Inflammatory macrophage treated with lipopolysaccharide for 4 hours (primary cell): ENCODE measurements around the gene SUSD1.
A peak's percentile ranks its signal among the peaks of the same experiment; 100 is the strongest.
"Not testable (repeated sequence)": the region's sequence is repeated elsewhere in the genome, so short reads cannot be mapped to it uniquely, and the experiment has no call there.

ENCODE experiments used
- DNase-seq: peaks from one replicate; pipeline ENCODE4 v3.0.0-alpha.2; 2020

The SUSD1 gene

DNA sequence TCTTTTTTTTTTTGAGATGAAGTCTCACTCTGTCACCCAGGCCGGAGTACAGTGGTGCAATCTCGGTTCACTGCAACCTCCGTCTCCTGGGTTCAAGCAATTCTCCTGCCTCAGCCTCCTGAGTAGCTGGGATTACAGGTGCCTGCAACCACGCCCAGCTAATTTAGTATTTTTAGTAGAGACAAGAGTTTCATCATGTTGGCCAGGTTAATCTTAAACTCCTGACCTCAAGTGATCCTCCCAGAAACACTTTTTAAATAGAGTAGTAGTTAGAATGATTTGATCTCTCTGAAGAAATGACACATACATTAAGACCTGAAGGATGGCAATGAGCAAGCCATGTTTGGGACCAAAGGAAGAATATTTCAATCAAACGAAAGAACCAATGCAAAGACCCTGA is 46.7 kb downstream of the SUSD1 start:
- not testable (repeated sequence) for DNase-seq

DNA sequence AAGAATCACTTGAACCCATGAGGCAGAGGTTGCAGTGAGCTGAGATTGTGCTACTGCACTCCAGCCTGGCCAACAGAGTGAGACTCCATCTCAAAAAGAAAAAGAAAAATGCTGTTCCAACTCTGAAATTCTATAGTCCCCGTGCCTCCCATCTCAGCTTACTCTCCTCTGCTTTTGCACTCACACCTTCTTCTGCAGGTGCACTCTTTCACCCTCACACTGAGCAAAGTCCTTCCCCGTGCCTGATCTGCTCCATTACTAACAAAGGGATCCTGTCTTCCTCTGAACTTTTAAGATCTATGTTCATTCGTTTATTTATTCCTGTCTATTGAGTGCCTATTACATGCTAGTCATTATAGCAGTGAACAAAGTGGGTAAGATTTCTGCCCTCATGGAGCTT is 47.8 kb downstream of the SUSD1 start:
- DNase-seq: no peak

DNA sequence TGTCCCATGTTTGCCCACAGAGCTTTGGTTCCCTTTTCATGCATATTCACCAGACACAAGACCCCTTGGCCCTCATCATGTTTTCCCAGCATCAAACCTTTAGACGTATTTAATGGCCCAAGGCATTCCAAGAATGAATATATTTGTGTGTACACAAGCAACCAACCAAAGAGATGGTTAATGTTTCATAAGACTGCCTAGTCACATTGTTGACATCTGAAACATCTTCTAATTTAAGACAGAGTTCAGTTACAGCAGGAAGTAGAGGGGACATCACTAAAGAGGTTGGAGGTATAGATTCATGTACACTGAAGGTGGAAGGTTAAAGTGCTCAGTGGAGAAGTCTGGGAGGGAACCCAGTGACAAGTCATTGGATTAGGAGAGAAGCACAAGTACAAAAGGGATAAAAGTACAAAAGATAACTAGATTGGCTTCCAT is 49.1 kb downstream of the SUSD1 start:
- DNase-seq: no peak

- no peak for DNase-seq
Measured at GRCh38 chr9:112124156-112124555, 50.9 kb downstream of the SUSD1 start.

DNA sequence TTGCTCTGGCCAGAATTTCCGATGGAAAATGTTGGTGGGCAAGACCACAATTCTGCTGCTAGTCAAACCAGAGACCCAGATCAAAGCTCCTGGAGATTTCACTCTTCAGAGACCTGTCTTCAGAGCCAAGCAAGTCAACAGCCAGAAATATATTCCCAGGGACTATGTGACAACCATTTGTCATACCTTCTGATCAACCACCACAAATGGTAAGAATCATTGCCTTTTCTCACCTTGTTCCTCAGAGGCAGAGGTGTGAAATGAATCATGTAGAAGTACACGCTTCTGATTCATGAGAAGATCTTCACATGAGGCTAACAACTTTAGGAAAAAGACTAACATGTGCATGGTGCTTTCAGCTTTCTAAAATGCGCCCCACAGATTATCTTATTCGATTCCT is 53.5 kb downstream of the SUSD1 start:
- no peak for DNase-seq

DNA sequence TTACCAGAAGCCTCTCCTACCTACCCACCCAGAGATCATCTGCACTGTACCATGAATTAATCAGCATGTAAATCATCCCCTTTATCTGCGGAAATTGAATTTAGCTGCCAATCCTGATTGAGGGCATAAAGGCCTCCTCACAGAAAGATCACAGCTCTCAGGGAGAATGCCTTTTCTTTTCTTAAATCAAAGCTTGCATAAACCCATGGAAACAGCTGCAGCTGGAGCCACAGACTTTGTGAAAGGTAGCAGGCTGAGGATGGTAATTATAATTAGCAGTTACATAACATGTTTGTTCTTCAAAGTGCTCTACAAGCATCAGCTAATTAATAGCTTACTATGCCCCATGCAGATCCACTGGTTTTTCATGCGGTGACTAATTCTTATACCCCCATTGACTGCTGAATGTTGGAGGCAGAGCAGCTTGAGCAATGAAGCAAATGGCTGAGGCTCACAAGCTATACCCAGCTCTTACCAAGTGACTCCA is 54.6 kb downstream of the SUSD1 start:
- DNase-seq: no peak

DNA sequence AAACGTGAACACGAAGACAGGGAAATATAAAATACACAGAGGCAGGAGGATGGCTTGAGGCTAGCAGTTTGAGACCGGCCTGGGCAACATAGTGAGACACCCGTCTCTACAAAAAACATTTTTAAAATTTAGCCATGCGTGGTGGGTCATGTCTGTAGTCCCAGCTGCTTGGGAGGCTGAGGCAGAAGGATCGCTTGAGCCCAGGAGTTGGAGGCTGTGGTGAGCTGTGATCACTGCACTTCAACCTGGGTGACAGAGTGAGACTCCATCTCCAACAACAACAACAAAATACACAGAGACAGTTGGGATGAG is 55.1 kb downstream of the SUSD1 start:
- DNase-seq: no peak

DNA sequence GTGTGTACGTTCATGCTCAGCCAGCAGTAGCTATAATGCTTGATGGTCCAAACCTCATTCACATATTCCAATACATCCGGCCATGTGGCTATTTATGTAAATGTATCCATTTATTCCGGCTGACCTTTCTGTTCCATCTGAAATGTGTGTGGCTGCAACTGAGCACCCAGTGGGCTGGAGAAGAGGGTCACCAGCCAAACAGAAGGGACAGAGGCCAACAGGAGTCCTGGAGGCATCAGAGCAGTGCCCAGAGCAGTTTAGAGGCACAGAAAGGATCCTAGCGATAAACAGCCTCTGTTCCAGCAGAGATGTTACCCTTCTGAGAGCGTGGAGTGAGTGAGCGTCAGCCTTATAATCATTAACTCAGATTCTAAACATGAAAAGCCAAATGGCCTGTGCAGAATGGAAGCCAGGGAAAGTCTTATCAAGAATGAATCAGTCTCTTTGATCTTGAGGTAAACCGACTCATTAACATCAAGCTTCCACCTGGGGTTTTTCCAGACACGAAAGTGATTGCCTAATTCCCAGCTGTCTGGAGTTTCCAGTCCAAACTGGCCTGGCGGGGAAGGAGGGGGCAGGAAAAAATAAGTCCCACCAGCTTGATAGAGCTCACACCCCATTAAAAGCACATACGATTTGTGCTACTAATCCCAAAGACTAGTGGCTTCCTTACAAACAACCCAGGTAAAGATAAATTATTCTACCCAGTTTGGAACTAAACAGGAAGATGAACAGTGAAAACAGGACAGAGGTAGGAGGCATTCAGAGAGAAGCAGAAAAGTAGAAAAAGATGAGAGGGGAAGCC is 55.7 kb downstream of the SUSD1 start:
- DNase-seq: no peak

DNA sequence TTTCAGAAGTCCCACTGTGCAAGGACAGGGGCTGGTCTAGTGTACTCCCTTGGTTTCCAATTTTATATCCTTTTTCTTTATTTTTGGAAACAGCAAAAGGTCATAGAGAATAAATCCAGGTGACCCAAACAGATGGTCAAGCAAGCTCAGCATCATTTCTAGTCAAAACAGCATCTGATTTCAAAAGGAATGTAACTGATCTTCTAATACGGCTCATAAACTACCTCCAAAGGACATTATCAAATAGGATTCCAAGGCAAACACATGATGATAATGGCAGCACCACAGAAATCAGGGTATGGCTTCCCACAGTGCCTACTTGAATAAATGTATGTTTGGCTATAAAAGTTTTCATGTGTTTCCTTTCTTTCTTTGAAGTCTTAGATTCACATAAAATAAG is 57.1 kb downstream of the SUSD1 start:
- no peak for DNase-seq

DNA sequence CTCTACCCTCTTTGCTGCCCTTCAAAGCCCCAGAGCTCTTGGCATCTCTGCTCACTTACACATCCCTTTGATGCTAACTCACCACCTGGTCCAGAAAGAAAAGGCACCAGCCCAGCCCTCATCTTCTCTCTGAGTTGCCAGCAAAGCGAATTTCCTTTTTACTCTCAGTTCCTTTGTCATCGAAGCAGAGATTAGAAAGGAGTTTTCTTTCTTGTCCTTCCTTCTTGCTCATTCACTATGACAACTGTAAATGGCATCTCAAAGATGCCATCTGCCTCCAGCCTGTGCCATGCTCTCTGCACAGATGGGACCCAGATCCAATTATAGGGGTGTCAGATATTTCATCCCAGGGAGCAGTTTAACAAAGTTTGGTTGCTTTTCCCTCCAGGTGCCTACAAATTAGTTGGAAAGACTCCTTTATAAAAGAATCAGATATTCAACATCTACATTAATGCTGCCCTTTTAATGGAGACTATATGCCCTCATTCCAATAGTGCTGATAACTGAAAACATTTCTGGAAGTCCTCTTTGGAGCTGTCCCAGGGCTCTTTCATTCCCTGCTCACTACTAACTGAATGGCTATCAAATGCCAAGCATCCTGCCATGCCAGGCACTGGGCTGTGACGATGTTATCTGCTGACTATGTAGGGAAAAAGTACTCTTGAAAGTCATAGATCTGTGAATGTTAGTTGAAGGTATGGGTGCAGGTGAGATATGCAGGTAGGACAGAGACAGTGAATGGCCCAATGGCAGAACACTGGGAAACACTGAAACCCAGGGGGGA is 58.9 kb downstream of the SUSD1 start:
- DNase-seq: no peak

GRCh38 chr9:112115109-112115508 is 60.0 kb downstream of the SUSD1 start:
- DNase-seq: no peak

- no peak for DNase-seq
Measured at GRCh38 chr9:112112941-112113681, 62.0 kb downstream of the SUSD1 start.

- DNase-seq: no peak
Measured at GRCh38 chr9:112112519-112112918, 62.6 kb downstream of the SUSD1 start.

- DNase-seq: no peak
Measured at GRCh38 chr9:112111461-112111860, 63.6 kb downstream of the SUSD1 start.

GRCh38 chr9:112110777-112111113 is 64.4 kb downstream of the SUSD1 start:
- DNase-seq: no peak

- DNase-seq: no peak
Measured at GRCh38 chr9:112110094-112110776, 64.9 kb downstream of the SUSD1 start.

GRCh38 chr9:112104901-112105300 is 70.2 kb downstream of the SUSD1 start:
- peak; percentile 80 for DNase-seq

GRCh38 chr9:112104401-112104800 is 70.7 kb downstream of the SUSD1 start:
- DNase-seq: no peak

- peak; percentile 24 for DNase-seq
Measured at GRCh38 chr9:112103405-112103804, 71.7 kb downstream of the SUSD1 start.

- DNase-seq: peak; percentile 75
Measured at GRCh38 chr9:112097712-112098688, 77.1 kb downstream of the SUSD1 start.

GRCh38 chr9:112094948-112095681 is 80.0 kb downstream of the SUSD1 start:
- peak; percentile 47 for DNase-seq
